NT2/D1 (cell line): Measurements from ENCODE around the gene FREY1.

Experiments
- SUZ12 ChIP-seq: IDR thresholded peaks from 2 replicates; pipeline ENCODE4 v1.6.1; 2011; ENCODE audit not compliant: insufficient read length, insufficient read depth; ENCODE audit errors: extremely low read depth
- YY1 ChIP-seq: IDR thresholded peaks from 2 replicates; pipeline ENCODE4 v1.6.1; 2011; ENCODE audit not compliant: insufficient read length, insufficient read depth

DNA sequence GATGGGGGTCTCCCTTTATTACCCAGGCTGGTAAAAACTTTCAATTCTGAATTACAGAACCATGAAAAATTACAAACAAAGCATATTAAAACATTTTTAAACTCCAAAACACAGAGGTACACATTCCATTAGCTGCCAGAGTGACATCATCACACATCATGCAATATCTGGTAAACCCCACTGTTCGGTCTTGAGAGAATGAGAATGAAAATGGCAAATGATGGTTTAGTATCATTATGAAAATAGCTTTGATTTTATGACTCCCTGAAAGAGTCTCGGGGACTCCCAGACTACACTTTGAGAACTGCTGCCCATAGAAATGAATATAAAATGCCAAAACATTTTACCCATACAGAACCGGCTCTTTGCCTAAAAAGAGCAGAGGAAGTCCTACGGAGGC lies 34.2 kb upstream of the FREY1 start:
- TF ChIP-seq YY1 (no peak), SUZ12 (no peak)
